DND-41 (cell line): Measurements from ENCODE around the gene MOB3C.

ENCODE experiments used
- CTCF ChIP-seq: IDR thresholded peaks from 2 replicates; pipeline ENCODE4 v1.5.1; 2012; ENCODE audit warnings: borderline replicate concordance, low read length, moderate library complexity, mild to moderate bottlenecking; ENCODE audit not compliant: poor library complexity, severe bottlenecking; ENCODE audit errors: extremely low read depth
- EZH2 ChIP-seq: IDR thresholded peaks from 3 replicates; pipeline ENCODE4 v1.6.1; 2012; ENCODE audit warnings: borderline replicate concordance, low read depth, mild to moderate bottlenecking, moderate library complexity, low read length, inconsistent platforms; ENCODE audit not compliant: severe bottlenecking

- no peak for TF ChIP-seq CTCF
- TF ChIP-seq EZH2, result no peak
These were observed 49.4 kb upstream of the MOB3C start for GRCh38 chr1:46665983-46666382.
